ENCODE data around the gene CDK11A. TPM values are rescaled to one million over a fixed set of nuclear protein-coding genes. Genes with fewer than 3 reads are reported as not detected.
A peak's percentile ranks its signal among the peaks of the same experiment; 100 is the strongest.
"Not testable (repeated sequence)": the region's sequence is repeated elsewhere in the genome, so short reads cannot be mapped to it uniquely, and the experiment has no call there.

The CDK11A gene
- 74.4 and 81.7 TPM in 2 replicates for total RNA-seq

DNA sequence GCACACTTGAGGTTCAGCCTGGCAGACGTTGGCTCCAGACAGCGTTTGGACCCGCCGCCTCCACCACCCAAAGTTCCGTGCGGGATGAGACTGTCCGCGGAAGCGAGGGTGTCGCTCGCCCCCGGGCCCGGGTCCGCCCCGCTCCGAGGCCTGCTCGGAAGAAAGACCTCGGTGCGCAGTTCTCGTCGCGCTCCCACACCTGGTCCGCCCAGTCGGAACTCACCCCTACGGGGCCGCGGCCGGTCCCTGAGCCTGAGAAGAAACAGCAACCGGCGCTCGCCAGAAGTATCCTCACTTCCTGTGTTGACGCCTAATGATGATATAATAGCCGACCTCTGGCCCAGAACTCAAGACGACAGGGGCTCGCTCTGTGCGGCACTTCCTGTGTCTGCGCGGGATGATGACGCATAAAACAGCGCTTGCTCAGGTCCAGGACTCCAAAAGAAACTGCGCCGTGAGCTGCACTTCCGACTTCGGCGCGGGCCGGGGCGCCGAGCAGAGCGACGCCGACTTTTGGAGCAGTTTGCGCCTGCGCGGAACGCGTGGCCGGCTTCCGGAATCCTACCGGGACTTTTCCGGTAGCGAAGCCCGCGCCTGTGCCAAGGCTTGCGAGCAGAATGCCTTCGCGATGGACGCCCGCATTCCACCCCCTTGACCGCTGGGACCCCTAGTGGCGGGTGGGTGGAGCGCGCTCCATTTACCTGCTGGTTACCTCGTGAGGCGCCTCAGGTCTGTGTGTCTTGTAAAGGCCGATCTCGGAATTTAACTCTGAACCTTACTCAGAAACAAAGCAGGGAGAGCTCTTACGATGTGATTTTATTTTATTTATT lies at the start of gene CDK11A:
Gene CDK11A, minus strand, starts transcription at position 323 of the 830 bp plus-strand sequence. CDS start 1,539 bp downstream, outside the sequence.
- Mint-ChIP-seq H3K36me3 (ENCODE audit: low read depth) (peaks cover 20% of the 10 kb centered on the region), H3K27ac (peak within 1 kb of the TSS; percentile 98), H3K4me3 (peak within 1 kb of the TSS; percentile 94), H3K4me1 (ENCODE audit: low read depth) (peaks cover 15% of the 10 kb centered on the region)
- DNase-seq (ENCODE audit: low spot score): peak; percentile 96
- not testable (repeated sequence) for H3K9me3 Mint-ChIP-seq; H3K27me3 Mint-ChIP-seq (ENCODE audit: insufficient read depth)
- intact Hi-C loops (cut with micrococcal nuclease): loop anchor here (2.0 to 10.0 kb wide), 5 partner anchors 55 to 325 kb away; partner anchors contain the start of genes ATAD3A, CCNL2, CDK11B and MIB2

DNA sequence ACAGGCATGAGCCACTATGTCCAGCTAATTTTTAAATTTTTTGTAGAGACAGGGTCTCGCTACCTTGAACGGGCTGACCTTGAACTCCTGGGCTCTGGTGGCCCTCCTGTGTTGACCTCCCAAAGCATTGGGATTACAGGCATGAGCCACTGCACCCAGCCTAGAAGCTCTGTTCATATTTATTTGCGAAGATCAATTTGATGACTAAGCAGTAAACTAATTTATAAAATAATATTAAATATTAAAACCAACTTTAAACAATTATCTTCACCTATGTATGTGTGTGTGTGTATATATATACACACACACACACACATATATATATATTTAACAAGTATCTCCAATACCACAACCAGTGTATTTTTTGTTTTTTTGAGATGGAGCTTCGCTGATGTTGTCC lies 49.7 kb upstream of the CDK11A start:
- Mint-ChIP-seq H3K4me1 (ENCODE audit: low read depth) (peaks cover 22% of the 10 kb centered on the region), H3K27ac (no peak overlapping the region), H3K4me3 (no peak overlapping the region), H3K27me3 (ENCODE audit: insufficient read depth) (no peaks in the 10 kb centered on the region), H3K36me3 (ENCODE audit: low read depth) (peaks cover 33% of the 10 kb centered on the region), H3K9me3 (peaks cover 11% of the 10 kb centered on the region)
- DNase-seq (ENCODE audit: low spot score): no peak
- intact Hi-C loops (cut with micrococcal nuclease): no loop called here

DNA sequence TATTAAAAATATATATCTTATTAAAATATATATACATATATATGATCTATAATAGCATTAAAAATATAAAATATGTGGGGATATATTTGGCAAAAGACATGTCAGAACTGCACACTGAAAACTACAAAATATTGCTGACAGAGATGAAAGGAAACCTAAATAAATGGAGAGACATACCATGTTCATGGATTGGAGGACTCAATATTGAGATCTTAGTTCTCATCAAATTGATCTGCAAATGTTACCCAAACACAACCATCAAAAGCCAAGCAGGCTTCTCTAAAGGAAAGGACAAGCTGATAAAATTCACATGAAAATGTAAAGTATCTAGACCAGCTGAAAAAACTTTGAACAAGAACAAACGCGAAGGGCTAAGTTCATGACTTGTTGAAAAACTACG lies 46.9 kb upstream of the CDK11A start:
- no peak overlapping the region for H3K4me3 Mint-ChIP-seq
- H3K4me1 Mint-ChIP-seq (ENCODE audit: low read depth): peaks cover 11% of the 10 kb centered on the region
- peaks cover 40% of the 10 kb centered on the region for H3K36me3 Mint-ChIP-seq (ENCODE audit: low read depth)
- no peak overlapping the region for H3K27ac Mint-ChIP-seq
- DNase-seq (ENCODE audit: low spot score): no peak
- intact Hi-C loops (cut with micrococcal nuclease): no loop called here
- H3K9me3 Mint-ChIP-seq: peaks cover 11% of the 10 kb centered on the region
- no peaks in the 10 kb centered on the region for H3K27me3 Mint-ChIP-seq (ENCODE audit: insufficient read depth)

DNA sequence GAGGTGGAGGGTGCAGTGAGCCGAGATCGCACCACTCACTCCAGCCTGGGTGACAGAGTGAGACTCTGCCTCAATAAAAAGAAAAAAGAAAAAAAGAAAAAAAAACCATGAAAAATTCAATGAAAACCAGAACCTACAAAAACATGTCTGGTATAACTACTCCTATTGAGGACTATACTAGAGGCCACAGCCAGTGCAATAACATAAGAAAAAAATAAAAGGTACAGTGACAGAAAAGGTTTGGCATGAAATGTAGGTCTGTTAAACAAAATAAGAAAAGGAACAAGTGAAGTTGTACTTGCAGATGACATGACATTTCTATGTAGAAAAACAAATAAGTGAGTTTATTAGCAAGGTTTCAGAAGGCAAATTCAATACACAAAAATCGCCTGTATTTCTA lies 45.9 kb upstream of the CDK11A start:
- intact Hi-C loops (cut with micrococcal nuclease): no loop called here
- Mint-ChIP-seq H3K4me1 (ENCODE audit: low read depth) (peaks cover under 1% of the 10 kb centered on the region), H3K4me3 (no peak overlapping the region), H3K27ac (no peak overlapping the region), H3K36me3 (ENCODE audit: low read depth) (peaks cover 36% of the 10 kb centered on the region), H3K9me3 (peaks cover 11% of the 10 kb centered on the region), H3K27me3 (ENCODE audit: insufficient read depth) (no peaks in the 10 kb centered on the region)
- no peak for DNase-seq (ENCODE audit: low spot score)

DNA sequence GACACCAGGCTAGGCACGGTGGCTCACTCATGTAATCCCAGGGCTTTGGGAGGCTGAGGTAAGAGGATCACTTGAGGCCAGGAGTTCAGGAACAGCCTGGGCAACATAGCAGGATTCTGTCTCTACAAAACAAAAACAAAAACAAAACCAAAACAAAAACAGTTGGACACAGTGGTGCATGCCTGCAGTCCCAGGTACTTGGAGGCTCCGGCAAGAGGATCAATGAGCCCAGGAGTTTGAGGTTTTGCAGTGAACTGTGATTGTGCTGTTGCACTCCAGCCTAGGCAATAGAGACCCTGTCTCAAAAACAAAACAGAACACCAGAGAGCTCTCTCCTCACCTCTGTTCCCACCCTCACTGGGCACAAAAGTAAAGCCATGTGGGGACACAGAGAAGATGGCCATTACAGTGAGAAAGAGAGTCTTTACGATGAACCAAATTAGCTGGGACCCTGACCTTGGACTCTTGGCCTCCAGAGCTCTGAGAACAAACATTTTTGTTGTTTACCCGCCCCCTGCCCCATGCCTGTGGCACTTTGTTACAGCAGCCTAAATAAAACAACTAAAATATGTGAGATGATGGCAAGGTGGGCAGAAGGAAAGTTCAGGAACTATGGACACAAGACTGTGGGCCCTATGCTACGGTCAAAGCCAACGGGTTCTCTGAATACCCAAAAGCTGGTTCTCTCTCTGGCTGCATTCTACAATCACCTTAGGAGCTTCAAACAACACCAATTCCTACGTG lies 44.3 kb upstream of the CDK11A start:
- H3K27ac Mint-ChIP-seq: no peak overlapping the region
- H3K9me3 Mint-ChIP-seq: peaks cover 11% of the 10 kb centered on the region
- no peak for DNase-seq (ENCODE audit: low spot score)
- H3K4me3 Mint-ChIP-seq: no peak overlapping the region
- intact Hi-C loops (cut with micrococcal nuclease): no loop called here
- H3K36me3 Mint-ChIP-seq (ENCODE audit: low read depth): peaks cover 36% of the 10 kb centered on the region
- no peaks in the 10 kb centered on the region for H3K4me1 Mint-ChIP-seq (ENCODE audit: low read depth)
- H3K27me3 Mint-ChIP-seq (ENCODE audit: insufficient read depth): no peaks in the 10 kb centered on the region

DNA sequence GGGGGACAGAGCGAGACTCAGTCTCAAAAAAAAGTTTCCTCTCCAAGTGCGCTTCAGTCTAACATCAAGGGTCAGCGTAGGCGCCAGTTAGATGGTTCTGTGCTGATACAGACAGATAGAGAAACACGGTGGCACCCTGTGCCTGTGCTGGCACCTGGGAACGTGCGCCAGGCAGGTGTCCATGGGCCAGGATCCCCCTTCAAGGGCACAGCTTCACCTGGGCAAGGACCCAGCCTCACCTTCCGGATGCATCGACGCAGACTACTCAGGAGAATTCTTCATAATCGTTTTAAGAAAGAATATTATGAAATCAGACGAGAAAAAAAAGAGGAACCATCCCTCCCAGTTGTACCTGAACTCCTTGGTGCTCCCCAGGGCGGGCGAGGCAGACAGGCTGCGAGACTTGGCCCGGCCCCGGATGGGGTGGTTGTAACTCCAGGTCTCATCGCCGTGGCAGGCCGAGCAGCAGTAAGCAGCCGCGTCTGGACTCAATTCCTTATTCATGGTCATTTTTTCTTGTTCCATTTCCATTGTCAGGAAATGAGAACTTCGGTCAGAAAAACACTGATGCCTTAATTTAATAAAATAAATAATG lies 40.8 kb upstream of the CDK11A start:
- Mint-ChIP-seq H3K27ac (no peak overlapping the region), H3K27me3 (ENCODE audit: insufficient read depth) (no peaks in the 10 kb centered on the region), H3K36me3 (ENCODE audit: low read depth) (peaks cover 23% of the 10 kb centered on the region), H3K4me3 (no peak overlapping the region), H3K4me1 (ENCODE audit: low read depth) (no peaks in the 10 kb centered on the region), H3K9me3 (peaks cover 2% of the 10 kb centered on the region)
- no peak for DNase-seq (ENCODE audit: low spot score)
- intact Hi-C loops (cut with micrococcal nuclease): no loop called here

DNA sequence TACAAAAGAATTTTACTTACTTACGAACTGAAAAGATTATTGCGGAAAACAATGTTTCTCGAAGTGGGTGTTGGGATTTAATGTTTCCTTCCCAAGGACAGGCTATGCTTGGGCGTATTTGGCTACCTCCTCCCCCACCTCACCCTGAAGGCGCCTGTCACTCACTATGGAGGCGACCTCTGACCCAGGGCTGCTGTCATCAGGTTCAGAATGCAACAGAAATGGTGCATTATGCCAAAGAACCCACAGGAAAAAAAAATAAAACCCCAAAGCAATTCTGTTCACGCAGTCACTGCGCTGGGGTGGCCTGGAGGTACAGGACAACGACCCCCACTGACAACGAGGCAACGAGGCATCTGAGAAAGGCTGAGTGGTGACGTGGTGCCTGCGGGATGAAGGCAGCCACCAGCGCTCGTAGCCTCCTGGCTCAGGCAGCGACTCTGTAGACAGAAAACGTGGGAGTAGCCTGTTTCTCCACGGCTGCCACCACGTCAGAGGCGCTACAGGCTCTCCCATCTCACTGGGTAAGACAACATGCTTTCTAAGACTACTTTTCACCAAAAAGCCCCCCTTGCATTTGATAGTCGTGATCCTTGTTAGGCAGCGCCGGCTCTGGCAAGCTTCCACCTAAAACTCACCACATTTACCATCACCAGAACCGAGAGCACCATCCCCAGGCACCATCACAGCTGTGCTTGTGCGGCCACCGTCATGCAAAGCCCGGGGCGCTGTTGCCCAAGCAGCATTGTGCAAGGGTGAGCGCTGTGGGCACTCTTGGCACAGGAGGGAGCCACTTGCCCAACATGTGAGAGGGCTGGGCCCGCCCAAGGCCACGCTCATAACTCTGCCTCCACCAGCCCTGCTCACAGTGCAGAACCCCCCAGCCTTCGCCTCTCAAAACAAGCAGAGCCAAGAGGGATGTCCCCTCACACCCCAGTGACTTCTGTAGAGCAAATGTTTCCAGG lies 39.8 kb upstream of the CDK11A start:
- intact Hi-C loops (cut with micrococcal nuclease): no loop called here

DNA sequence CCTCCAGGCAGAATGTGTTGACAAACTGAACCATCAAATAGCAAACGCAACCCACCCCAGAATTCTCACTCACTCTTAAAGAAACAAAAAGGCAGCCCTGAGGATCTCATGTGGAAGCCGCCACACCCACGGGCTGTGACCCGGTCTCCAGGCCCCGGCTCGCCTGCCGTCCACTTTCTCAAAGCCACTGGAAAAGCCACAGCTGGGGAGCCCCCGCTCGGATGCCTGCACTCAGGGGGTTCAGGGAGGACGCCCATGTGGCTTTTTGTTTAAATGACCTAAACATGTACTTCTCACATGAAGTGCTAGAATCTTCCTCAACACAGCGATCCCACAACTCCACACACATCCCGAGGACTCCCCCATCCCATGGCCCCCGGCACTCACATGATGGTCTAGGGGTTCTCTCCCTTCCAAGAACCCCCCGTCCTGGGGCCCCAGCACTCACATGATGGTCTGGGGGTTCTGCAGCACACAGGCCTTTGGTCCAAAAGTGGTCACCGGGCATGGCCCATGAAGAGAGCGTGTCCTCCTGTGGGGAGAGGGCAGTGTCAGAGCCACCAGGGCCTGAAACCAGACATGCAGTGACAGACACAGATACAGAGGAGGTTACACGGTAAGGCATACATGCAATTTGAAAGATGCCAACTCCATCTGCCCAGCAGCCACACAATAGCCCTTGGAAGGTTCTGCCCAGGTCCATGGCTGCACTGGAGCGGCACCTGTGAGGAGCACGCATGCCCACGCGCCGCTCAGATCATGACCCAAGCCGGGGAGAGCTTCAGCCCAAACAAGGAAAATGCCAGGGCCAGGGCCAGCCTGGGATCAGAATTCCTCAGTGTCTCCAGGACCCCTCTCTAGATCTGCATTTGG lies 37.6 kb upstream of the CDK11A start:
- H3K27me3 Mint-ChIP-seq (ENCODE audit: insufficient read depth): no peaks in the 10 kb centered on the region
- H3K27ac Mint-ChIP-seq: no peak overlapping the region
- peaks cover 21% of the 10 kb centered on the region for H3K36me3 Mint-ChIP-seq (ENCODE audit: low read depth)
- no peaks in the 10 kb centered on the region for H3K9me3 Mint-ChIP-seq
- DNase-seq (ENCODE audit: low spot score): no peak
- intact Hi-C loops (cut with micrococcal nuclease): no loop called here
- H3K4me1 Mint-ChIP-seq (ENCODE audit: low read depth): no peaks in the 10 kb centered on the region
- no peak overlapping the region for H3K4me3 Mint-ChIP-seq

More for the DNA sequence above, 39.8 kb upstream of the CDK11A start:
- Mint-ChIP-seq H3K27ac (no peak overlapping the region), H3K4me1 (ENCODE audit: low read depth) (no peaks in the 10 kb centered on the region), H3K4me3 (no peak overlapping the region), H3K27me3 (ENCODE audit: insufficient read depth) (no peaks in the 10 kb centered on the region), H3K9me3 (no peaks in the 10 kb centered on the region), H3K36me3 (ENCODE audit: low read depth) (peaks cover 20% of the 10 kb centered on the region)
- no peak for DNase-seq (ENCODE audit: low spot score)

DNA sequence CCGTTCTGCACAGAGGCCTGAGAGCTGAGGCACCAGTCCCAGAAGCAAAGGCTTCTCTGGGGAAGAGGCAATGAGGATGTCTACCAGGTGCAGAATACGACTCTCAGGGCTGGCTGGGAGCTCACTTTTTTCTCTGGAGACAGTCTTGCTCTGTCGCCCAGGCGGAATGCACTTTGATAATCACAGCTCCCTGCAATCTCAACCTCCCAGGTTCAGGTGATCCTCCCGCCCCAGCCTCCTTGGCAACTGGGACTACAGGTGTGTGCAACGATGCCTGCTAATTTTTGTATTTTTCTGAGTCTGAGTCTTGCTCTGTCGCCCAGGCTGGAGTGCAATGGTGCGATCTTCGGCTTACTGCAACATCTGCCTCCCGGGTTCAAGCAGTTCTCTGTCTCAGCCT lies 36.6 kb upstream of the CDK11A start:
- peaks cover 24% of the 10 kb centered on the region for H3K36me3 Mint-ChIP-seq (ENCODE audit: low read depth)
- DNase-seq (ENCODE audit: low spot score): no peak
- no peaks in the 10 kb centered on the region for H3K9me3 Mint-ChIP-seq
- no peaks in the 10 kb centered on the region for H3K4me1 Mint-ChIP-seq (ENCODE audit: low read depth)
- no peak overlapping the region for H3K4me3 Mint-ChIP-seq
- H3K27ac Mint-ChIP-seq: no peak overlapping the region
- no peaks in the 10 kb centered on the region for H3K27me3 Mint-ChIP-seq (ENCODE audit: insufficient read depth)
- intact Hi-C loops (cut with micrococcal nuclease): no loop called here

DNA sequence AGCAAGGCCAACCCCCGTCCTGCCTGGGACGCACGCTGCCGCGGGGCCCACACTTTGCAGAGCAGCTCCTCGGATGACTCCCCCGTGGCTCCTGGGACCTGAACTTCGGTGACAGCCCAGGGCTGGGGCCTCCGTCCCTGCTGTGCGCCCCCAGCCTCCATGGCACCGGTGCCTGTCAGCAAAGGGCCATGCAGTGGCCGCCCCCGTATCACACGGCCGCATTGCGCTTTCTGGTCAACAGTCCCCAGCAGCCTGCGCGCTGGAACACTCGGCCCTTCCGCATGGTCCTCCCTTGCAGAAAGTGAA lies 36.1 kb upstream of the CDK11A start:
- no peaks in the 10 kb centered on the region for H3K27me3 Mint-ChIP-seq (ENCODE audit: insufficient read depth)
- H3K4me1 Mint-ChIP-seq (ENCODE audit: low read depth): no peaks in the 10 kb centered on the region
- intact Hi-C loops (cut with micrococcal nuclease): no loop called here
- no peak overlapping the region for H3K4me3 Mint-ChIP-seq
- DNase-seq (ENCODE audit: low spot score): no peak
- H3K27ac Mint-ChIP-seq: no peak overlapping the region
- no peaks in the 10 kb centered on the region for H3K9me3 Mint-ChIP-seq
- peaks cover 25% of the 10 kb centered on the region for H3K36me3 Mint-ChIP-seq (ENCODE audit: low read depth)

DNA sequence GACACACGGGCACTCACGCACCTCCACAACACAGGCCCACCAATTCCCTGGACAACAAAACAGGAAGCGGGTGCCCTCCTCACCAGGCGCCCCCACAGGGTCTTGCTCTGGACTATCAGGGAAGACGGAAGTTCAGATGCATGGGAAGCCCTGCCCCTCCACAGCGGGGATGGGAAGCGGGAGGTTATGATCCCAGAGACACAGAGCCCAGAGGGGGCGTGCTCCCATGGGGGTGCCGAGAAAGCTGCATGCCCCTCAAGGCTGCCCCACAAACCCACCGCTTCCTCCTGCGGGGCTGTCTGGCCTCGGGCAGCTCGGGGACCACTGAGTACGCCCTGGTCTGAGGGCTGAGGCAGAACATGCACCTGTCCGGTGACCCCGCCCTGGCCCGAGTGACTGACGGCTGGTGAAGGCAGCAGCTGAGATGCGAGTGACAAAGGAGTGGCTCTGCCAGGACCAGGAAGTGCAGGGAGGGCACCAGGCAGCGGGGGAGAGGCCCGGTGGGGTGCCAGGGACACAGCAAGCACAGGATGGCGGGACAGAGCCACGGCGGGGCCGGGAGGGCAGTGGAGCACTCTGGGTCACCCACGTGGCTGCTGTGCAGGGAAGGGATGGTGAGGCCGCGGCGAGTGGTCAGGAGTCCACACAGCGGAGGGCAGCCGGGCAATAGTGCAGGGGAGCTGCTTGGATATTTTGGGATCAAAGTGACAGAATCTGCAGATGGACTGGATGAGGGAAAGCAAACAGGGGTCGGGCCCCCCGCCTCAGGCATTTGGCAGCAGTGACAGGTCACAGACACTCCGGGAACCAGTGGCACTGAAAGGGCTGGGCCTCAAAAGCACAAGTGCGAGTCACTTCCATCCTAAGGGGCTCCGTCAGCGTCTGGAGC lies 35.5 kb upstream of the CDK11A start:
- Mint-ChIP-seq H3K4me3 (no peak overlapping the region), H3K27ac (no peak overlapping the region), H3K36me3 (ENCODE audit: low read depth) (peaks cover 27% of the 10 kb centered on the region), H3K27me3 (ENCODE audit: insufficient read depth) (no peaks in the 10 kb centered on the region), H3K4me1 (ENCODE audit: low read depth) (no peaks in the 10 kb centered on the region), H3K9me3 (no peaks in the 10 kb centered on the region)
- no peak for DNase-seq (ENCODE audit: low spot score)
- intact Hi-C loops (cut with micrococcal nuclease): no loop called here

Measured in activated T-helper 1 cell treated with anti-CD3 and anti-CD28 coated beads, Interleukin-12 subunit alpha, Interleukin-12 subunit beta, Interleukin-2, Interleukin-4 antibody, amounts not matched to agents 30 ng/mL and 10 ng/mL and 1 ng/mL, durations not matched to agents 14 hours and 24 hours and 36 hours (primary cell).